IMR-90 (cell line): Measurements from ENCODE around the gene PPM1A.

Source experiments
- CHD1 ChIP-seq: IDR thresholded peaks from 2 replicates; pipeline ENCODE4 v1.6.1; 2012; ENCODE audit warnings: low read depth, low read length, improper control_type of control experiment
- CTCF ChIP-seq: conservative IDR thresholded peaks from 2 replicates; pipeline ENCODE4 v1.5.1; 2012; ENCODE audit warnings: mild to moderate bottlenecking, low read depth, low read length, improper control_type of control experiment
- ELK1 ChIP-seq: fragments of 150-350 bp; IDR thresholded peaks from 2 replicates; pipeline ENCODE4 v1.6.1; 2016; ENCODE audit warnings: low read depth, mild to moderate bottlenecking, low read length, moderate library complexity, borderline replicate concordance
- MAFK ChIP-seq: IDR thresholded peaks from 2 replicates; pipeline ENCODE4 v1.6.1; 2012; ENCODE audit warnings: low read depth, low read length, improper control_type of control experiment
- MXI1 ChIP-seq: IDR thresholded peaks from 2 replicates; pipeline ENCODE4 v1.6.1; 2012; ENCODE audit warnings: low read depth, mild to moderate bottlenecking, low read length, moderate library complexity, borderline replicate concordance
- NFE2L2 ChIP-seq: fragments of 150-350 bp; IDR thresholded peaks from 2 replicates; pipeline ENCODE4 v1.6.1; 2016; ENCODE audit warnings: low read depth, mild to moderate bottlenecking, low read length
- POLR2A ChIP-seq: IDR thresholded peaks from 2 replicates; pipeline ENCODE4 v1.6.1; 2012; ENCODE audit warnings: mild to moderate bottlenecking, low read depth, low read length
- SMC3 ChIP-seq: fragments of 150-350 bp; IDR thresholded peaks from 2 replicates; pipeline ENCODE4 v1.6.1; 2016; ENCODE audit warnings: low read depth, mild to moderate bottlenecking, antibody characterized with exemption, low read length, moderate library complexity

GRCh38 chr14:60257865-60258264 lies 8.8 kb downstream of the PPM1A start:
- TF ChIP-seq MXI1 (no peak), POLR2A (no peak), CTCF (no peak), CHD1 (no peak), NFE2L2 (no peak), MAFK (no peak), SMC3 (no peak), ELK1 (no peak)
